Activated CD8-positive, alpha-beta T cell treated with anti-CD3 and anti-CD28 coated beads for 36 hours (primary cell): ENCODE measurements around the gene SMOC2. TPM values are rescaled to one million over a fixed set of nuclear protein-coding genes. Genes with fewer than 3 reads are reported as not detected.
"Not testable (repeated sequence)": the region's sequence is repeated elsewhere in the genome, so short reads cannot be mapped to it uniquely, and the experiment has no call there.

Source experiments
- ATAC-seq: fragments of 200-7000 bp; cut with Tn5 transposase; one replicate; pipeline ENCODE4 v1.10.0; 2021; ENCODE audit warnings: mild to moderate bottlenecking, moderate library complexity
- CTCF ChIA-PET: fragments of 350-600 bp; sonication (Branson Sonifier 250); formaldehyde crosslinking; loops from one replicate; lab custom pipeline; 2021; ENCODE audit warnings: antibody characterized with exemption; lab: Charles Lee
- POLR2A ChIA-PET: fragments of 350-600 bp; sonication (Branson Sonifier 250); formaldehyde crosslinking; loops from one replicate; lab custom pipeline; 2021; ENCODE audit warnings: antibody characterized with exemption; lab: Charles Lee
- DNase-seq: peaks from one replicate; pipeline ENCODE4 v3.0.0-alpha.2; 2020
- H3K27ac Mint-ChIP-seq: one replicate; pipeline ENCODE4 v1.8.0; 2021; ENCODE audit warnings: mild to moderate bottlenecking, mixed read lengths
- H3K27me3 Mint-ChIP-seq: one replicate; pipeline ENCODE4 v1.8.0; 2021; ENCODE audit warnings: mixed read lengths
- H3K36me3 Mint-ChIP-seq: one replicate; pipeline ENCODE4 v1.8.0; 2021; ENCODE audit warnings: low read depth, mixed read lengths
- H3K4me1 Mint-ChIP-seq: one replicate; pipeline ENCODE4 v1.8.0; 2021; ENCODE audit warnings: low read depth, mixed read lengths
- H3K4me3 Mint-ChIP-seq: one replicate; pipeline ENCODE4 v1.8.0; 2021; ENCODE audit warnings: mild to moderate bottlenecking, moderate library complexity, mixed read lengths
- H3K9me3 Mint-ChIP-seq: one replicate; pipeline ENCODE4 v1.8.0; 2021; ENCODE audit warnings: mixed read lengths
- intact Hi-C: fragments of 100-400 bp; cut with micrococcal nuclease; formaldehyde crosslinking; loops from one replicate; pipeline ENCODE4 v1.10.0; 2022
- total RNA-seq, 2 experiments: library from RNA; stranded (reverse); gene quantifications; one replicate each; pipeline ENCODE4 v1.2.3, GENCODE V29; 2021
- TF ChIP-seq, protein P1 (sequence below): fragments of 200-600 bp; IDR thresholded peaks from one replicate; pipeline ENCODE4 v1.8.0; 2022; ENCODE audit warnings: antibody characterized with exemption, mild to moderate bottlenecking

The SMOC2 gene
- total RNA-seq, 2 experiments from 2014 or later = not detected

DNA sequence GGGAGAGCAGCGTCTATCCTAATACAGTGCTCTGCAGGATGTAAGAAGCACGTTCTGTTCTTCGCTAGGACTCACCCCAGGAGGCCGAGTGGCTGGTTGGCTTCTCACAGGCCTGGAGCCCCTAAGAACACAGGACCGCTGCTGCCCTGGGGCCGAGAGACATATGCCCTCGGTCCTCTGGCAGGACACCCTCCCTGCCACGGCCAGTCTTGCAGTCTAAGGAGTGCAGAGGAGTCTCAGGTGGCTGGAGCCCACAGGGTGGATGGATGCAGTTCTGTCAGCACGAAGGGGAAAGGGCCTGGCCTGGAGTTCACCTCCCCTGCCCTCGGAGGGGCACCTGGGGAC, 96.5 kb downstream of the SMOC2 start:
- no peaks in the 10 kb centered on the region for H3K27me3 Mint-ChIP-seq
- ChIA-PET POLR2A (no interaction called here), CTCF (no interaction called here)
- no peak for DNase-seq
- no peak overlapping the region for H3K4me3 Mint-ChIP-seq
- H3K27ac Mint-ChIP-seq = no peak overlapping the region
- TF ChIP-seq, protein P1, sequence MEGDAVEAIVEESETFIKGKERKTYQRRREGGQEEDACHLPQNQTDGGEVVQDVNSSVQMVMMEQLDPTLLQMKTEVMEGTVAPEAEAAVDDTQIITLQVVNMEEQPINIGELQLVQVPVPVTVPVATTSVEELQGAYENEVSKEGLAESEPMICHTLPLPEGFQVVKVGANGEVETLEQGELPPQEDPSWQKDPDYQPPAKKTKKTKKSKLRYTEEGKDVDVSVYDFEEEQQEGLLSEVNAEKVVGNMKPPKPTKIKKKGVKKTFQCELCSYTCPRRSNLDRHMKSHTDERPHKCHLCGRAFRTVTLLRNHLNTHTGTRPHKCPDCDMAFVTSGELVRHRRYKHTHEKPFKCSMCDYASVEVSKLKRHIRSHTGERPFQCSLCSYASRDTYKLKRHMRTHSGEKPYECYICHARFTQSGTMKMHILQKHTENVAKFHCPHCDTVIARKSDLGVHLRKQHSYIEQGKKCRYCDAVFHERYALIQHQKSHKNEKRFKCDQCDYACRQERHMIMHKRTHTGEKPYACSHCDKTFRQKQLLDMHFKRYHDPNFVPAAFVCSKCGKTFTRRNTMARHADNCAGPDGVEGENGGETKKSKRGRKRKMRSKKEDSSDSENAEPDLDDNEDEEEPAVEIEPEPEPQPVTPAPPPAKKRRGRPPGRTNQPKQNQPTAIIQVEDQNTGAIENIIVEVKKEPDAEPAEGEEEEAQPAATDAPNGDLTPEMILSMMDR = no peak
- H3K4me1 Mint-ChIP-seq = no peaks in the 10 kb centered on the region
- intact Hi-C loops = no loop called here
- ATAC-seq = no peak
- H3K9me3 Mint-ChIP-seq = no peaks in the 10 kb centered on the region
- H3K36me3 Mint-ChIP-seq = no peaks in the 10 kb centered on the region

GRCh38 chr6:168538188-168538891, 97.4 kb downstream of the SMOC2 start:
- H3K4me1 Mint-ChIP-seq, CTCF ChIA-PET: not testable (repeated sequence)

DNA sequence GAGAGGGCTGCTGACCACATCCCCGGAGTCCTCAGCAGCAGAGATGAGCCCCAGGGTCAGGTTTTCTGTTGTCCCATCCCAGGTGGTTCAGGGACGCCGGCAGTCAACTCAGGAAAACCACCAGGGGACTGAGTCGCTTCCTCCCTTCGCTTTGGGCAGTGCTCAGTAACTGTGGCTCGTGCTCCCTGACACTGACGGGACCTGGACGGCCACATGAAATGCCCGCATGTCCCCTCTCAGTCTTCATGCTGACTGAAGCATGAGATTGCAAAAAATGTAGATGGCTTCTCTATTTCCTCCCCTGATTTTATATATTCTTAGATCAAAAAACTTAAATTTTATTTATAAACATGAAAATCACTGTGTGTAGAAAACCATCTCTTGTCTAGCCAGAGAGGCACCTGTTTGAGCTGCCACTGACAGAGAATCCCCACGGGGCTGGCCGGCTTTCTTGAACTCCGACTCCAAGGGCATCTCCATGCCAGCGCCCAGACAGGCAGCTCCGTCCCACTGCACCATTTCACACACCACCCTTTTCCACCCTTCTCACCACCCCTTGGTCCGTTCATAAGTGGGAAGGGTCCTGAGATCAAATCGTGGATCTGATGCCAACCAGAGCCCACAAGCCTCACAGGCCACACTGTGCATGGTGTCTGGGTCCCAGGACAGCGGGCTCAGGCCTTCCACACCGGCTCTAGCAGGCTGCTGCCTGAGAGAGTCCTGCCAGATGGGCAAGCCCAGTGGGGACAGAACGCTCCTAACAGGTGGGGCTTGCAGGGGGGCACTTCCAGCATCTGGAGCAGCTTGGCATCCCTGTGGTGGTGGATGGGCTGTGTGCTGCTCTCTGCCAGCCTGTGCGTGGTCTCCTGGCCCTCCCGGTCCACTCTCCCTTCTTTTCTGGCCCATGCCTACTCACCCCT, 98.2 kb downstream of the SMOC2 start:
- Mint-ChIP-seq H3K4me1 (no peaks in the 10 kb centered on the region), H3K36me3 (no peaks in the 10 kb centered on the region), H3K4me3 (no peak overlapping the region), H3K27ac (no peak overlapping the region), H3K27me3 (no peaks in the 10 kb centered on the region), H3K9me3 (no peaks in the 10 kb centered on the region)
- TF ChIP-seq, protein P1 = no peak
- no peak for ATAC-seq
- intact Hi-C loops = no loop called here
- DNase-seq = no peak
- CTCF ChIA-PET = no interaction called here
- POLR2A ChIA-PET = no interaction called here

More at GRCh38 chr6:168538188-168538891, 97.4 kb downstream of the SMOC2 start:
- H3K9me3 Mint-ChIP-seq, H3K36me3 Mint-ChIP-seq, intact Hi-C loops, POLR2A ChIA-PET, ATAC-seq, H3K4me3 Mint-ChIP-seq, H3K27me3 Mint-ChIP-seq, DNase-seq, H3K27ac Mint-ChIP-seq: not testable (repeated sequence)

- CTCF ChIA-PET = no interaction called here
- Mint-ChIP-seq H3K27me3 (no peaks in the 10 kb centered on the region), H3K4me1 (no peaks in the 10 kb centered on the region), H3K4me3 (no peak overlapping the region), H3K9me3 (no peaks in the 10 kb centered on the region), H3K36me3 (no peaks in the 10 kb centered on the region), H3K27ac (no peak overlapping the region)
- POLR2A ChIA-PET = interaction anchor here (0.6 kb wide), 1 partner anchor 104 kb away, joined by 4 read pairs; no protein-coding TSS in a partner anchor
- DNase-seq = no peak
- TF ChIP-seq, protein P1 = no peak
- intact Hi-C loops = no loop called here
- ATAC-seq = no peak
Observed at GRCh38 chr6:168540713-168541291, 99.8 kb downstream of the SMOC2 start.

DNA sequence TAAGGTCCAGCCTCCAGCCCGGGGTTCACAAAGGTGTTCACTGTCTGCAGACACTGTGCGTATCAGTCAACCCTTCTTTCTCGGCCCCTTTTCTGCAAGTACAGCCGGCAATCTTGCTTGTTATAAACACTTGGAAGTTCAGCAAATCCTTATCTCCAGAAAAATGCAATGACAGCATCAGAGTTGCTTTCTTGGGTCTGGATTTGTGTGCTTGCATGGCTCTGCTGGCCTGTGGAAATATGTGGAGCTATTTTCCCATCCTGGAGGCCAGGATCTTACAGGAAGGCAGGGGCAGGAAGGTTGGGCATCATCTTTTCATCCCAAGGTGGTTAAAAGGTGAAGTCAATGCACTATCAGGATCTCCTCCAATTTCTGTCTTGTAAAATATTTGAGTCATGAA, 100.3 kb downstream of the SMOC2 start:
- Mint-ChIP-seq H3K4me1 (no peaks in the 10 kb centered on the region), H3K9me3 (no peaks in the 10 kb centered on the region), H3K27me3 (no peaks in the 10 kb centered on the region), H3K36me3 (no peaks in the 10 kb centered on the region), H3K4me3 (no peak overlapping the region), H3K27ac (no peak overlapping the region)
- TF ChIP-seq, protein P1 = no peak
- intact Hi-C loops = no loop called here
- ATAC-seq (no peak), DNase-seq (no peak)
- ChIA-PET CTCF (no interaction called here), POLR2A (interaction anchor here (0.6 kb wide), 1 partner anchor 105 kb away, joined by 4 read pairs; no protein-coding TSS in a partner anchor)
